ENCODE results near the gene MAK.
A peak's percentile ranks its signal among the peaks of the same experiment; 100 is the strongest.
"Not testable (repeated sequence)": the region's sequence is repeated elsewhere in the genome, so short reads cannot be mapped to it uniquely, and the experiment has no call there.

MAK gene

GRCh38 chr6:10837995-10838793 lies at the start of gene MAK:
MAK (minus strand) TSS chr6:10838539; CDS start chr6:10830648, 7,891 bp downstream.
- DNase-seq = peak; percentile 98

GRCh38 chr6:10886691-10887502 lies 48.6 kb upstream of the MAK start, which contains the start of gene SYCP2L:
SYCP2L (plus strand) TSS chr6:10887052; CDS start chr6:10887127, 75 bp downstream.
- peak; percentile 88 for DNase-seq

- DNase-seq = peak; percentile 36
These were observed 48.0 kb upstream of the MAK start for GRCh38 chr6:10886365-10886690.

GRCh38 chr6:10884245-10884972 lies 46.1 kb upstream of the MAK start:
- no peak for DNase-seq

- DNase-seq = no peak
These were observed 45.2 kb upstream of the MAK start for GRCh38 chr6:10883312-10884244.

GRCh38 chr6:10882657-10883171 lies 44.4 kb upstream of the MAK start:
- peak; percentile 32 for DNase-seq

GRCh38 chr6:10882253-10882630 lies 43.9 kb upstream of the MAK start:
- not testable (repeated sequence) for DNase-seq

- no peak for DNase-seq
These were observed 42.0 kb upstream of the MAK start for GRCh38 chr6:10880366-10880765.

- no peak for DNase-seq
These were observed 39.5 kb upstream of the MAK start for GRCh38 chr6:10877871-10878270.

GRCh38 chr6:10877012-10877411 lies 38.7 kb upstream of the MAK start:
- DNase-seq = no peak

- no peak for DNase-seq
These were observed 36.7 kb upstream of the MAK start for GRCh38 chr6:10875026-10875425.

GRCh38 chr6:10874207-10874606 lies 35.9 kb upstream of the MAK start:
- DNase-seq = no peak

- no peak for DNase-seq
These were observed 35.0 kb upstream of the MAK start for GRCh38 chr6:10873374-10873773.

GRCh38 chr6:10867952-10868351 lies 29.6 kb upstream of the MAK start:
- no peak for DNase-seq

- not testable (repeated sequence) for DNase-seq
These were observed 28.4 kb upstream of the MAK start for GRCh38 chr6:10866709-10867108.

GRCh38 chr6:10863031-10863430 lies 24.7 kb upstream of the MAK start:
- DNase-seq = not testable (repeated sequence)

GRCh38 chr6:10862361-10862760 lies 24.0 kb upstream of the MAK start:
- DNase-seq = no peak

GRCh38 chr6:10861086-10861485 lies 22.7 kb upstream of the MAK start:
- DNase-seq = no peak

GRCh38 chr6:10857259-10857658 lies 18.9 kb upstream of the MAK start:
- DNase-seq = no peak

GRCh38 chr6:10854922-10855632 lies 16.7 kb upstream of the MAK start:
- no peak for DNase-seq

- not testable (repeated sequence) for DNase-seq
These were observed 15.5 kb upstream of the MAK start for GRCh38 chr6:10853849-10854300.

Measured in DMS53 (cell line).